AG09309 (cell line): ENCODE measurements around the gene MAD1L1.

Source experiments
- DNase-seq: peaks from one replicate; pipeline ENCODE4 v3.0.0-alpha.2; 2010; ENCODE audit warnings: low read depth
- H3K4me3 ChIP-seq: 2 replicates; pipeline ENCODE4 v1.5.1; 2011; ENCODE audit warnings: mild to moderate bottlenecking, low read depth, low read length, moderate library complexity; ENCODE audit not compliant: control insufficient read depth
- TF ChIP-seq, protein P1 (sequence below): IDR thresholded peaks from 2 replicates; pipeline ENCODE4 v1.5.1; 2011; ENCODE audit warnings: mild to moderate bottlenecking, low read depth, low read length, inconsistent platforms; ENCODE audit not compliant: insufficient read depth, control insufficient read depth; ENCODE audit errors: missing control alignments

MAD1L1 gene

GRCh38 chr7:1923409-1924257, 309.1 kb downstream of the MAD1L1 start:
- TF ChIP-seq, protein P1, sequence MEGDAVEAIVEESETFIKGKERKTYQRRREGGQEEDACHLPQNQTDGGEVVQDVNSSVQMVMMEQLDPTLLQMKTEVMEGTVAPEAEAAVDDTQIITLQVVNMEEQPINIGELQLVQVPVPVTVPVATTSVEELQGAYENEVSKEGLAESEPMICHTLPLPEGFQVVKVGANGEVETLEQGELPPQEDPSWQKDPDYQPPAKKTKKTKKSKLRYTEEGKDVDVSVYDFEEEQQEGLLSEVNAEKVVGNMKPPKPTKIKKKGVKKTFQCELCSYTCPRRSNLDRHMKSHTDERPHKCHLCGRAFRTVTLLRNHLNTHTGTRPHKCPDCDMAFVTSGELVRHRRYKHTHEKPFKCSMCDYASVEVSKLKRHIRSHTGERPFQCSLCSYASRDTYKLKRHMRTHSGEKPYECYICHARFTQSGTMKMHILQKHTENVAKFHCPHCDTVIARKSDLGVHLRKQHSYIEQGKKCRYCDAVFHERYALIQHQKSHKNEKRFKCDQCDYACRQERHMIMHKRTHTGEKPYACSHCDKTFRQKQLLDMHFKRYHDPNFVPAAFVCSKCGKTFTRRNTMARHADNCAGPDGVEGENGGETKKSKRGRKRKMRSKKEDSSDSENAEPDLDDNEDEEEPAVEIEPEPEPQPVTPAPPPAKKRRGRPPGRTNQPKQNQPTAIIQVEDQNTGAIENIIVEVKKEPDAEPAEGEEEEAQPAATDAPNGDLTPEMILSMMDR: no peak
- DNase-seq: no peak
- no peak overlapping the region for H3K4me3 ChIP-seq

DNA sequence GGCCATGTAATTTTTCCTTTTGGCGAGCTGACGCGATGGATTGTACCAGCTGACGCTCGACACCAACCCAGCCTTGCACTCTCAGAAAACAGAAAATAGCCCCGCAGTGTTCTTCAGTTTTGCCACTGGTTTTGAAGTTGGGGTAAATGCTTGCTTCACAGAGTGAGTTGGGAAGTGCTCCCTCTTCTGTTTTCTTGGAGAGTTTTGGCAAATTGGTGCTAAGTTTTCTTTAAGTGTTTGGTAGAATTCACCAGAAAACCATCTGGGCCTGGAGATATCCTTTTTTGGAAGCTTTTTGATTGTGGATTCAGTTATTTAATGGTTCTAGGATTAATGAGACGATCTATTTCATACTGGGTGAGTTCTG, 309.9 kb downstream of the MAD1L1 start:
- TF ChIP-seq, protein P1: peak; percentile 52
- no peak for DNase-seq
- no peak overlapping the region for H3K4me3 ChIP-seq

GRCh38 chr7:1922071-1922869, 310.5 kb downstream of the MAD1L1 start:
- TF ChIP-seq, protein P1: no peak
- H3K4me3 ChIP-seq: peak overlapping the region; percentile 48
- peak; percentile 77 for DNase-seq

GRCh38 chr7:1920881-1921280, 311.9 kb downstream of the MAD1L1 start:
- TF ChIP-seq, protein P1: no peak
- no peak for DNase-seq
- H3K4me3 ChIP-seq: no peak overlapping the region

DNA sequence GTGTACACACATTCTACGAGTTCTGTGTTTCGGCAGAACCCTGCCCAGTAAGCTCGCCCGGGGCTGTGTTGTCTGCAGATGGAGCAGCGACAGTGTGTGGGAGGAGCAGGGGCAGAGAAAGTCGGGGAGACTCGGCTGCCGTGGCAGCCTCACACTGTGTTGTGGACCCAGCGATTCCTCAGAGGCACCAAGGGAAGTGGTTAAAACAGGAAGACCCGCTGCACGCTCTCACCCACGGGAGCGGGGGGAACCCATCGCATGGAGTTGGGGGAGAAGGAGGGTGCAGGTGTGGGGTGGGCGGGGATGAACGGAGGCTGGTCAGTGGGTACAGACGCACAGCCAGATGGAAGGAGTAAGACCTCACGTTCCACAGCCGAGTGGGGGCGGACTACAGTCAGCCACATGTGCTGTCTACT, 312.5 kb downstream of the MAD1L1 start:
- no peak for DNase-seq
- H3K4me3 ChIP-seq: no peak overlapping the region
- TF ChIP-seq, protein P1: no peak

DNA sequence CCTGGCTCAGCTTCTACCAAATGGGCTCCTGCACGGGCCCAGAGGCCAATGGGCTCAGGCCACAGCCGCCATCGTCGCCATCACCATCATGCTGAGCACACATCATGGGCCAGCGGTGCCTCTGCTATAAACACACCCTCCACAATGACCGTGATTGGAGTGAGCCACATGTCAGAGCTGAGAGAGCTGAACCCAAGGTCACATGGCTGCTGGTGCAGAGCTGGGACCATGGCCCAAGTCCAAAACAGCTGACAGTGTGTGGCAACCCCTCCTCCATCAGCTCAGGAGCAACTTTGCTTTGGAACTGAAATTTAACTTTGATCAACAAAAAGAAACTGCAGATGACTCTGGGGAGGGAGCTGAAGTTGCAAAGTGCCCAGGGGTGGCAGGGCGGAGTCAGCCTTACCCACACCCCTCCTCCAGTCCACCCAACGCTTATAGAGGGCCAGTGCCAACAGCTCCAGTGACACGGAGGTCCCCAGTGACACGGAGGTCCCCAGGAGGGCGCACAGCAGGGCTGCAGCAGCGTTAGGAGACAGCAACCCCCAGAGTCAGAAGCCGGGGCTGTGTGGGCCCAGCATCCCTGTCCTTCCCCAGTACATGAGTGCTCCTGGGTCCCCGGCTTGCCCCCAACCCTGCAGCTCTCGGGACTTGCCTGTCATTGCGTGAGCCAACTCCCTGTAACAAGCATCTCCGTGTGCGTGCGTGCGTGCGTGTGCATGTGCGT, 313.0 kb downstream of the MAD1L1 start:
- no peak for DNase-seq
- TF ChIP-seq, protein P1: no peak
- H3K4me3 ChIP-seq: no peak overlapping the region
